Chondrocyte (in vitro differentiated cells): ENCODE results near the gene TMEM250. TPM values are rescaled to one million over a fixed set of nuclear protein-coding genes. Genes with fewer than 3 reads are reported as not detected.

Experiments
- DNase-seq: peaks from one replicate; pipeline ENCODE4 v3.0.0; 2021; ENCODE audit warnings: mixed read lengths, low spot score
- H3K27ac Mint-ChIP-seq: one replicate; pipeline ENCODE4 v1.8.0; 2021; ENCODE audit warnings: mild to moderate bottlenecking, moderate library complexity, mixed read lengths; ENCODE audit not compliant: unreplicated experiment
- H3K27me3 Mint-ChIP-seq: 2 replicates; pipeline ENCODE4 v1.8.0; 2021; ENCODE audit warnings: low read depth, mixed read lengths
- H3K36me3 Mint-ChIP-seq: 2 replicates; pipeline ENCODE4 v1.8.0; 2021; ENCODE audit warnings: low read depth, mixed read lengths
- H3K4me1 Mint-ChIP-seq: 2 replicates; pipeline ENCODE4 v1.8.0; 2021; ENCODE audit warnings: low read depth, mild to moderate bottlenecking, mixed read lengths
- H3K4me3 Mint-ChIP-seq: one replicate; pipeline ENCODE4 v1.8.0; 2021; ENCODE audit warnings: mild to moderate bottlenecking, moderate library complexity, mixed read lengths; ENCODE audit not compliant: unreplicated experiment
- H3K9me3 Mint-ChIP-seq: 2 replicates; pipeline ENCODE4 v1.8.0; 2021; ENCODE audit warnings: low read depth, mixed read lengths
- total RNA-seq: library from RNA; stranded (reverse); gene quantifications from 3 replicates; pipeline ENCODE4 v1.2.1, GENCODE V29; 2021
- TF ChIP-seq, protein P1 (sequence below): fragments of 200-600 bp; sonication (generic); IDR thresholded peaks from 2 replicates; pipeline ENCODE4 v1.5.0; 2021; ENCODE audit warnings: antibody characterized with exemption, mild to moderate bottlenecking, moderate library complexity

TMEM250 gene
- total RNA-seq, 1 donor from 2014 or later, result 37.3 TPM

DNA sequence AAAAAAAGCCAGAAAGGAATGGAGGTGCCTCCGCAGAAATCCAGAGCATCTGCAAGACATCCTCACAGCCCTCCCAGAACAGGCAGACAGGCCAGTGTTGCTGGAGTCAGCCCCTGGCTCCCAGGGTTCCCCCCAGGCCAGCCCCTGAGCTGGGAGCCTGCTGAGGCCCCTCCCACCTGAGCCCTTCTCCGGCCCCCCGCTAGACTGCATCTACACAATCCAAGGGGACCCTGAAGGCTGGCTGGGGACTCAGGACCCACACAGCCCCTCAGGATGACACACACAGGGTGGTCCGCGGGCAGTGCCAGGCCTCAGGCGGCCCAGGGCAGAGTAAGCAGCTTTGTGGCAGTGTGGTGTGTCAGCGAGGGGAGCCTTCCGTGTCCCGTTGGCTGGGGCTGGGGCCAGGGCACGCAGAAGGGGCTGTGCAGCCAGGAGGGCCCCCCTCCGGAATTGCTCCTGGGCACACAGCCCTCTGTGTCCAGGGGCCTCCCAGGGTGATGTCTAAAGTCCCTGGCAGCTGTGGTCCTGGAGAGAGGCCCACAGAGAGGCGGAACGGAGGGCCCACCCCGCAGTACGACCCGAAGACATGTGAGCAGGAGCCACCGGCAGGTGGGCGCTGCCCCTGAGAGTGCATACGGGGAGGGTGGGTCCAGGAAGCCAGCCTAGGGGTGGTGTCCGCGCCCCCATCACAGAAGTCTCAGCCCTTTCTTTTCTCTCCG lies 2.9 kb downstream of the TMEM250 start:
- Mint-ChIP-seq H3K27me3 (no peaks in the 10 kb centered on the region), H3K9me3 (no peaks in the 10 kb centered on the region), H3K36me3 (peaks cover 4% of the 10 kb centered on the region), H3K4me3 (no peak overlapping the region), H3K4me1 (peaks cover 11% of the 10 kb centered on the region), H3K27ac (no peak overlapping the region)
- TF ChIP-seq, protein P1, sequence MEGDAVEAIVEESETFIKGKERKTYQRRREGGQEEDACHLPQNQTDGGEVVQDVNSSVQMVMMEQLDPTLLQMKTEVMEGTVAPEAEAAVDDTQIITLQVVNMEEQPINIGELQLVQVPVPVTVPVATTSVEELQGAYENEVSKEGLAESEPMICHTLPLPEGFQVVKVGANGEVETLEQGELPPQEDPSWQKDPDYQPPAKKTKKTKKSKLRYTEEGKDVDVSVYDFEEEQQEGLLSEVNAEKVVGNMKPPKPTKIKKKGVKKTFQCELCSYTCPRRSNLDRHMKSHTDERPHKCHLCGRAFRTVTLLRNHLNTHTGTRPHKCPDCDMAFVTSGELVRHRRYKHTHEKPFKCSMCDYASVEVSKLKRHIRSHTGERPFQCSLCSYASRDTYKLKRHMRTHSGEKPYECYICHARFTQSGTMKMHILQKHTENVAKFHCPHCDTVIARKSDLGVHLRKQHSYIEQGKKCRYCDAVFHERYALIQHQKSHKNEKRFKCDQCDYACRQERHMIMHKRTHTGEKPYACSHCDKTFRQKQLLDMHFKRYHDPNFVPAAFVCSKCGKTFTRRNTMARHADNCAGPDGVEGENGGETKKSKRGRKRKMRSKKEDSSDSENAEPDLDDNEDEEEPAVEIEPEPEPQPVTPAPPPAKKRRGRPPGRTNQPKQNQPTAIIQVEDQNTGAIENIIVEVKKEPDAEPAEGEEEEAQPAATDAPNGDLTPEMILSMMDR, result no peak
- DNase-seq, result no peak

- H3K9me3 Mint-ChIP-seq, result no peaks in the 10 kb centered on the region
- peaks cover 4% of the 10 kb centered on the region for H3K36me3 Mint-ChIP-seq
- DNase-seq, result no peak
- H3K4me1 Mint-ChIP-seq, result peaks cover 17% of the 10 kb centered on the region
- TF ChIP-seq, protein P1, result no peak
- H3K27me3 Mint-ChIP-seq, result no peaks in the 10 kb centered on the region
- no peak overlapping the region for H3K4me3 Mint-ChIP-seq
- H3K27ac Mint-ChIP-seq, result no peak overlapping the region
Measured at GRCh38 chr9:136115206-136115605, 3.5 kb downstream of the TMEM250 start.

- Mint-ChIP-seq H3K4me3 (no peak overlapping the region), H3K4me1 (peaks cover 22% of the 10 kb centered on the region), H3K9me3 (no peaks in the 10 kb centered on the region), H3K27ac (no peak overlapping the region), H3K27me3 (no peaks in the 10 kb centered on the region), H3K36me3 (peaks cover 4% of the 10 kb centered on the region)
- TF ChIP-seq, protein P1, result no peak
- no peak for DNase-seq
Measured at GRCh38 chr9:136114610-136115009, 4.1 kb downstream of the TMEM250 start.

DNA sequence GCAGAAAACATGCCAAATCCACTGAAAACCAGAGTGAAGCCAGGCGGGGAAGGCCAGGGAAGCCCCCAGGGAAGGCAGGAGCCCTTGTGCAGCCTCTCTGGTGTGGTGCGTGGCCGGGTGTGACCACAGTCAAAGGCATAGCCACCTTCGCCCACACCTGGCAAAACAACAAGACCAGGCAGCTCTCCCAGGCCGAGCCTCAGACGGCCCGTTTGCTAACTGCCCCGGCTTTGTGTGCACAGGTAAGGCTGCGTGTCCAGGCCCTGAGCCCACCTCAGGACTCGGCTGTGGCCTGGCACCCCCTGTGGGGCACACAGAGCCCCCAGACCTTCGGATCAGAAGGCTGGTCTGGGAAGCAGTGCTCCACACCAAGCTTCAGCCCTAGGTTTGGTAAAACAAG lies 6.1 kb downstream of the TMEM250 start:
- H3K9me3 Mint-ChIP-seq, result no peaks in the 10 kb centered on the region
- no peak for DNase-seq
- peaks cover 4% of the 10 kb centered on the region for H3K36me3 Mint-ChIP-seq
- no peaks in the 10 kb centered on the region for H3K27me3 Mint-ChIP-seq
- H3K4me1 Mint-ChIP-seq, result peaks cover 31% of the 10 kb centered on the region
- no peak overlapping the region for H3K27ac Mint-ChIP-seq
- H3K4me3 Mint-ChIP-seq, result no peak overlapping the region
- TF ChIP-seq, protein P1, result no peak

- Mint-ChIP-seq H3K27ac (peak overlapping the region; percentile 69), H3K9me3 (no peaks in the 10 kb centered on the region), H3K27me3 (no peaks in the 10 kb centered on the region), H3K4me3 (no peak overlapping the region), H3K4me1 (peaks cover 32% of the 10 kb centered on the region), H3K36me3 (peaks cover 4% of the 10 kb centered on the region)
- TF ChIP-seq, protein P1, result no peak
- no peak for DNase-seq
Measured at GRCh38 chr9:136111910-136112309, 6.8 kb downstream of the TMEM250 start.
